Lung (tissue), 12 donors: ENCODE results near the gene RALGAPA1. TPM values are rescaled to one million over a fixed set of nuclear protein-coding genes. Genes with fewer than 3 reads are reported as not detected.

ENCODE experiments used
- ATAC-seq: fragments of 200-7000 bp; cut with Tn5 transposase; one replicate; pipeline ENCODE4 v1.9.1; 2020; ENCODE audit warnings: moderate number of reproducible peaks; ENCODE audit not compliant: insufficient read depth, low FRiP score
- DNase-seq, 3 donors: peaks; one replicate each; pipeline ENCODE4 v3.0.0-alpha.2; 2013 to 2017
- H3K27ac ChIP-seq, 2 donors: one replicate each; pipeline ENCODE4 v1.5.1; 2013; ENCODE audit warnings: mild to moderate bottlenecking in 2 of 2, moderate library complexity in 2 of 2, control low read depth in 1 of 2, inconsistent platforms in 1 of 2, low read depth in 1 of 2, low read length in 1 of 2
- H3K27me3 ChIP-seq, 3 donors: one replicate each; pipeline ENCODE4 v1.5.1; 2013; ENCODE audit warnings: low read length in 2 of 3; ENCODE audit not compliant: control insufficient read depth in 3 of 3, insufficient read depth in 3 of 3
- H3K36me3 ChIP-seq, 4 donors: one replicate each; pipeline ENCODE4 v1.5.1; 2013; ENCODE audit warnings: low read length in 4 of 4, mild to moderate bottlenecking in 1 of 4, moderate library complexity in 1 of 4; ENCODE audit not compliant: control insufficient read depth in 4 of 4, insufficient read depth in 4 of 4
- H3K4me1 ChIP-seq, 5 donors: one replicate each; pipeline ENCODE4 v1.5.1; 2013; ENCODE audit warnings: low read length in 5 of 5, mild to moderate bottlenecking in 2 of 5, moderate library complexity in 1 of 5; ENCODE audit not compliant: control insufficient read depth in 5 of 5, insufficient read depth in 5 of 5
- H3K4me3 ChIP-seq: one replicate; pipeline ENCODE4 v1.5.1; 2013; ENCODE audit warnings: mild to moderate bottlenecking, control low read depth, moderate library complexity
- H3K9ac ChIP-seq, 2 donors: one replicate each; pipeline ENCODE4 v1.5.1; 2013; ENCODE audit warnings: low read length in 2 of 2, control low read depth in 1 of 2; ENCODE audit not compliant: insufficient read depth in 1 of 2
- H3K9me3 ChIP-seq, 4 donors: one replicate each; pipeline ENCODE4 v1.5.1; 2013; ENCODE audit warnings: low read length in 3 of 4, mild to moderate bottlenecking in 1 of 4, moderate library complexity in 1 of 4; ENCODE audit not compliant: control insufficient read depth in 4 of 4, insufficient read depth in 3 of 4
- CTCF ChIP-seq: IDR thresholded peaks from 2 replicates; pipeline ENCODE4 v1.5.1; 2012; ENCODE audit warnings: mild to moderate bottlenecking; ENCODE audit errors: control extremely low read depth, extremely low read depth
- WGBS, 2 donors: extraction: QIAGEN DNeasy Blood & Tissue Kit; methylation state at CpG; one replicate each; pipeline ENCODE4 v1.1.7; 2013; 5-methylcytosine and 5-hydroxymethylcytosine counted together
- polyA plus RNA-seq, 2 donors: library from polyadenylated mRNA; stranded (reverse); fragments of 200-250 nt; gene quantifications; one replicate each; pipeline ENCODE4 v1.2.1, GENCODE V29; 2013
- total RNA-seq, 2 donors: library from RNA; depleted of rRNA in 1 of 2; stranded (reverse); fragments of >200 nt in 1 of 2; gene quantifications; one replicate each; pipeline ENCODE4 v1.2.1, GENCODE V29; 2014 to 2021
- donor health status: control.
- donor health status: control.
- donor health status: Bipolar disorder and iron deficiency.
- donor health status: healthy.
- donor health status: DM: yes; HTN: yes; CAD: no.

The RALGAPA1 gene
- total and polyA plus RNA-seq, 4 donors, result 9.4 to 188 (median 44.9) TPM

GRCh38 chr14:35761922-35762321 lies 47.2 kb downstream of the RALGAPA1 start:
- no peak overlapping the region for H3K9ac ChIP-seq
- no peaks in the 10 kb centered on the region for H3K4me1 ChIP-seq
- peaks cover 0 to 12% (median 6%) of the 10 kb centered on the region in 4 donors for H3K36me3 ChIP-seq
- H3K9me3 ChIP-seq, result no peaks in the 10 kb centered on the region
- 91 to 97% methylated on average over 4 of the region's 4 CpGs for WGBS, 2 donors
- no peak overlapping the region for H3K4me3 ChIP-seq
- DNase-seq (no peak), ATAC-seq (no peak)
- H3K27me3 ChIP-seq, result no peaks in the 10 kb centered on the region
- TF ChIP-seq CTCF, result no peak
- no peak overlapping the region for H3K27ac ChIP-seq

DNA sequence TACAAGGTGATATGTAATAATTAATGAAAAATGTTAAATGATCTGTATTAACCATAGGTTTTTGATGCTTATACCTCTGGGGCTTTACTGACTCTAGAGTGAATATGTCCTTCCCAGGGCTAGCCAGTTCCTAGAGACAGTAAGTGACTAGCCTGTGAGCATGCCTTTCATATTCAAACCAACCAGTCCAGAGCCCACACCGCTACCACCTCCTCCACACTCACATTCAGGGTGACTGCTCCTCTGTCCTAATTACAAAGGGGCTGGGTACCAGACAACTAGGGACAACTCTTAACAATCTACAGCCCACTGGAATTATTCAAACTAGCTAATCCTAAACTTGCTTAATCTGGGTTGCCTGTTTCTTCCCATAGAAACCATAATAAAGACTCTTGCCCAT lies 49.0 kb downstream of the RALGAPA1 start:
- WGBS, 2 donors, result 100% methylated on average over 1 of the region's 1 CpG
- Histone ChIP-seq H3K36me3 (peaks cover 6 to 16% (median 8%) of the 10 kb centered on the region in 4 donors), H3K4me3 (no peak overlapping the region), H3K27ac (no peak overlapping the region), H3K9me3 (no peaks in the 10 kb centered on the region), H3K9ac (no peak overlapping the region), H3K27me3 (no peaks in the 10 kb centered on the region), H3K4me1 (no peaks in the 10 kb centered on the region)
- no peak for TF ChIP-seq CTCF
- ATAC-seq (no peak), DNase-seq (no peak)

DNA sequence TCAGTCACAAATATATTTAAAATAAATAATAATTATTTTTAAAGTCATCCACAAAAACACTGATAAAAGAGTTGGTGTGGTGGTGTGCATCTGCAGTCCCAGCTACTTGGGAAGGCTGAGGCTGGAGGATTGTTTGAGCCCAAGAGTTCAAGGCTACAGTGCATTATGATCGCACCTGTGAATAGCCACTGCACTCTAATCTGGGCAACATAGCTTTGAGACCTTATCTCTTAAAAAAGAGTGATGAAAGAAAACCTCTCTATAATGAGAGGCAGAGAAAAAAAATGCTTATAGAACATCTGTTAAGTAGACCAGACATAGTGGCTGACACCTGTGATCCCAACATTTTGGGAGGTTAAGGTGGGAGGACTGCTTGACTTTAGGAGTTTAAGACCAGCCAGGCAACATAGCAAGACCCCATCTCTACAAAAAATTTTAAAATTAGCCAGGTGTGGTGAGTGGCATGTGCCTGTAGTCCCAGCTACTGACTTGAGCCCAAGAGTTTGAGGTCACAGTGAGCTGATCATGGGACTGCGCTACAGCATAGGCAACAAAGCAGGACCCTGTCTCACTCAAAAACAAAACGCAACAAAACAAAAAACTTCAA lies 50.5 kb downstream of the RALGAPA1 start:
- TF ChIP-seq CTCF, result no peak
- Histone ChIP-seq H3K4me1 (no peaks in the 10 kb centered on the region), H3K4me3 (no peak overlapping the region), H3K9me3 (no peaks in the 10 kb centered on the region), H3K36me3 (peaks cover 6 to 28% (median 13%) of the 10 kb centered on the region in 4 donors), H3K27ac (no peak overlapping the region), H3K27me3 (no peaks in the 10 kb centered on the region), H3K9ac (no peak overlapping the region)
- WGBS, 2 donors, result 96% methylated on average over 3 of the region's 3 CpGs
- DNase-seq (no peak), ATAC-seq (no peak)

- H3K4me1 ChIP-seq, result no peaks in the 10 kb centered on the region
- no peak for TF ChIP-seq CTCF
- no peak overlapping the region for H3K27ac ChIP-seq
- no peak for DNase-seq
- ATAC-seq, result no peak
- no peaks in the 10 kb centered on the region for H3K27me3 ChIP-seq
- H3K9ac ChIP-seq, result no peak overlapping the region
- H3K9me3 ChIP-seq, result no peaks in the 10 kb centered on the region
- H3K36me3 ChIP-seq, result peaks cover 5 to 48% (median 14%) of the 10 kb centered on the region in 4 donors
- no peak overlapping the region for H3K4me3 ChIP-seq
Observed at GRCh38 chr14:35754671-35755070, 54.4 kb downstream of the RALGAPA1 start.
